ENCODE data around the gene PRPSAP1. TPM values are rescaled to one million over a fixed set of nuclear protein-coding genes. Genes with fewer than 3 reads are reported as not detected.

PRPSAP1 gene
- polyA plus RNA-seq, 3 donors, result 45.8 to 58.2 (median 51.2) TPM

DNA sequence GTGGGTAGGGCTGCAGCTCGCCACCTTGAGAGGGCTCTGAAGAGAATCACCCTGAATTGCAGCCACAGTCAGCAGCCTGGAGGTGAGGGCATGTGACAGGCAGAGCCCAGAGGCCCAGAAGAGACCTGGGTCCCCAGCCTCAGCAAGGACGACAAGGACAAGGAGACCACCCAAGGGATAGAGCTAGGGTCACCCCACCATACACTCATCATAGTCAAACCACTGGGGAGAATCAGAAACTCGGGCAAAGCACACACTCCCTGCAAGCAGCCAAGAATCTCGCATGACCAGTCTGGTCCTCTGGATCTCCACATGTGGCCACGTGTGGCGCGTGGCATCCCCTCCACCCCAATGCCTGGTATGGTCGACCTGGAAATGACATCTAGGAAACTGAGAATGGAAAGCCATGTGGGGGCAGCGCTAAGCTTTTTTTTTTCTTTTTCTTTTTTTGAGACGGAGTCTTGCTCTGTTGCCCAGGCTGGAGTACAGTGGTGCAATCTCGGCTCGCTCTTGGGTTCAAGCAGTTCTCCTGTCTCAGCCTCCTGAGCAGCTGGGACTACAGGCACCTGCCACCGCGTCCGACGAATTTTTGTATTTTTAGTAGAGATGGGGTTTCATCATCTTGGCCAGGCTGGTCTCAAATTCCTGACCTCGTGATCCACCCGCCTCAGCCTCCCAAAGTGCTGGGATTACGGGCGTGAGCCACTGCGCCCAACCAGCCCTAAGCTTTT lies 26.1 kb upstream of the PRPSAP1 start:
- 91% methylated on average over 18 of the region's 21 CpGs for WGBS (ENCODE audit: insufficient coverage)
- intact Hi-C loops (cut with micrococcal nuclease), result loop anchor here in 1 of 2 donors (5.0 to 10.0 kb wide), 2 partner anchors 78 to 125 kb away; partner anchors contain the start of gene RHBDF2
- H3K9me3 ChIP-seq (replicated peaks in 1 of 2; ENCODE audit: control insufficient read depth in 1 of 2, insufficient read depth in 1 of 2, low read length in 2 of 2), result no peaks in the 10 kb centered on the region
- H3K4me3 ChIP-seq (replicated peaks in 1 of 3; ENCODE audit: low read depth in 2 of 3, low read length in 3 of 3), result no peak overlapping the region
- H2AFZ ChIP-seq (ENCODE audit: insufficient read depth, low read depth, low read length, poor library complexity, severe bottlenecking), result no peak overlapping the region
- Mint-ChIP-seq H3K27ac (peak overlapping the region in 1 of 7 donors; percentile 18), H3K27me3 (ENCODE audit: low read depth in 3 of 3) (peaks cover 3 to 8% (median 6%) of the 10 kb centered on the region in 3 donors), H3K4me3 (no peak overlapping the region), H3K36me3 (peaks cover 5 to 10% of the 10 kb centered on the region in 2 donors), H3K4me1 (peaks cover 37% of the 10 kb centered on the region), H3K9me3 (no peaks in the 10 kb centered on the region)
- DNase-seq, result no peak
- H3K4me2 ChIP-seq (replicated peaks; ENCODE audit: extremely low read depth, low read length, poor library complexity, severe bottlenecking), result no peak overlapping the region
- peaks cover 33 to 59% of the 10 kb centered on the region in 2 donors for H3K4me1 ChIP-seq (ENCODE audit: control insufficient read depth in 1 of 2, insufficient read depth in 2 of 2, low read length in 2 of 2)
- TF ChIP-seq CTCF (IDR thresholded peaks at IDR 0.05), result no peak
- no peaks in the 10 kb centered on the region for H4K20me1 ChIP-seq (ENCODE audit: insufficient read depth, low read length)
- no peaks in the 10 kb centered on the region for H3K79me2 ChIP-seq (ENCODE audit: insufficient read depth, low read length)
- H3K36me3 ChIP-seq (replicated peaks in 1 of 2; ENCODE audit: control insufficient read depth in 1 of 2, insufficient read depth in 2 of 2, low read length in 2 of 2), result no peaks in the 10 kb centered on the region
- no peaks in the 10 kb centered on the region for H3K27me3 ChIP-seq (ENCODE audit: control insufficient read depth in 2 of 2, insufficient read depth in 2 of 2, low read length in 2 of 2)
- H3K9ac ChIP-seq (ENCODE audit: insufficient read depth, low read length, poor library complexity, severe bottlenecking), result no peak overlapping the region
- H3K27ac ChIP-seq (ENCODE audit: low read depth in 1 of 2, low read length in 2 of 2), result no peak overlapping the region

- Histone ChIP-seq H3K79me2 (ENCODE audit: insufficient read depth, low read length) (no peaks in the 10 kb centered on the region), H3K4me3 (replicated peaks in 1 of 3; ENCODE audit: low read depth in 2 of 3, low read length in 3 of 3) (no peak overlapping the region), H3K4me1 (ENCODE audit: control insufficient read depth in 1 of 2, insufficient read depth in 2 of 2, low read length in 2 of 2) (peaks cover 33 to 54% of the 10 kb centered on the region in 2 donors), H3K27me3 (ENCODE audit: control insufficient read depth in 2 of 2, insufficient read depth in 2 of 2, low read length in 2 of 2) (no peaks in the 10 kb centered on the region), H3K36me3 (replicated peaks in 1 of 2; ENCODE audit: control insufficient read depth in 1 of 2, insufficient read depth in 2 of 2, low read length in 2 of 2) (no peaks in the 10 kb centered on the region), H4K20me1 (ENCODE audit: insufficient read depth, low read length) (no peaks in the 10 kb centered on the region), H2AFZ (ENCODE audit: insufficient read depth, low read depth, low read length, poor library complexity, severe bottlenecking) (no peak overlapping the region), H3K9ac (ENCODE audit: insufficient read depth, low read length, poor library complexity, severe bottlenecking) (no peak overlapping the region), H3K27ac (ENCODE audit: low read depth in 1 of 2, low read length in 2 of 2) (no peak overlapping the region), H3K4me2 (replicated peaks; ENCODE audit: extremely low read depth, low read length, poor library complexity, severe bottlenecking) (no peak overlapping the region), H3K9me3 (replicated peaks in 1 of 2; ENCODE audit: control insufficient read depth in 1 of 2, insufficient read depth in 1 of 2, low read length in 2 of 2) (no peaks in the 10 kb centered on the region)
- no peak overlapping the region for H3K27ac Mint-ChIP-seq
- no peak for TF ChIP-seq CTCF (IDR thresholded peaks at IDR 0.05)
- WGBS (ENCODE audit: insufficient coverage), result over 99% methylated on average over 9 of the region's 11 CpGs
- H3K4me3 Mint-ChIP-seq, result no peak overlapping the region
- H3K4me1 Mint-ChIP-seq, result peaks cover 37% of the 10 kb centered on the region
- no peaks in the 10 kb centered on the region for H3K9me3 Mint-ChIP-seq
- H3K36me3 Mint-ChIP-seq, result peaks cover 5 to 10% of the 10 kb centered on the region in 2 donors
- no peak for DNase-seq
- intact Hi-C loops (cut with micrococcal nuclease), result no loop called here
- peaks cover 3 to 8% (median 8%) of the 10 kb centered on the region in 3 donors for H3K27me3 Mint-ChIP-seq (ENCODE audit: low read depth in 3 of 3)
These were observed 25.5 kb upstream of the PRPSAP1 start for GRCh38 chr17:76379275-76379641.
